A673 (cell line): Measurements from ENCODE around the gene AKTIP. TPM values are rescaled to one million over a fixed set of nuclear protein-coding genes. Genes with fewer than 3 reads are reported as not detected.

Experiments
- BruUV-seq: library from RNA; stranded (reverse); fragments of 400-500 nt; replicated peaks from 2 replicates; lab custom pipeline; 2021; lab: Mats Ljungman, UMichigan
- CTCF ChIA-PET: fragments of 300-600 bp; sonication (Branson Sonifier 250); formaldehyde crosslinking; loops from one replicate; lab custom pipeline; 2022; ENCODE audit warnings: antibody characterized with exemption; lab: Charles Lee
- POLR2A ChIA-PET: fragments of 300-600 bp; sonication (Branson Sonifier 250); formaldehyde crosslinking; loops from one replicate; lab custom pipeline; 2022; ENCODE audit warnings: antibody characterized with exemption; ENCODE audit not compliant: low non-redundant PET; lab: Charles Lee
- DNase-seq: peaks from one replicate; pipeline ENCODE4 v3.0.0-alpha.2; 2015; ENCODE audit warnings: low spot score
- H3K27ac ChIP-seq: fragments of 200-600 bp; sonication (generic); 2 replicates; pipeline ENCODE4 v1.5.1; 2016; ENCODE audit warnings: mixed run types, low read depth, mild to moderate bottlenecking, mixed read lengths, antibody characterized with exemption, low read length; ENCODE audit not compliant: poor library complexity, severe bottlenecking
- H3K27me3 ChIP-seq: fragments of 200-600 bp; sonication (generic); replicated peaks from 2 replicates; pipeline ENCODE4 v1.6.1; 2017; ENCODE audit warnings: mixed run types, low read depth, mild to moderate bottlenecking, mixed read lengths, antibody characterized with exemption, low read length; ENCODE audit not compliant: insufficient read depth, poor library complexity
- H3K36me3 ChIP-seq: fragments of 200-600 bp; sonication (generic); 2 replicates; pipeline ENCODE4 v1.6.1; 2016; ENCODE audit warnings: mixed run types, mild to moderate bottlenecking, mixed read lengths, antibody characterized with exemption, low read length; ENCODE audit not compliant: insufficient read depth, poor library complexity, severe bottlenecking
- H3K4me1 ChIP-seq: fragments of 200-600 bp; sonication (generic); 2 replicates; pipeline ENCODE4 v1.6.1; 2017; ENCODE audit warnings: mixed run types, mild to moderate bottlenecking, mixed read lengths, antibody characterized with exemption, low read length; ENCODE audit not compliant: insufficient read depth, poor library complexity, severe bottlenecking
- H3K4me3 ChIP-seq: fragments of 200-600 bp; sonication (generic); 2 replicates; pipeline ENCODE4 v1.5.1; 2016; ENCODE audit warnings: low read depth, mixed run types, mild to moderate bottlenecking, mixed read lengths, low read length; ENCODE audit not compliant: poor library complexity, severe bottlenecking
- H3K9me3 ChIP-seq: fragments of 200-600 bp; sonication (generic); 2 replicates; pipeline ENCODE4 v1.6.1; 2016; ENCODE audit warnings: mixed run types, low read depth, mild to moderate bottlenecking, mixed read lengths, antibody characterized with exemption, low read length; ENCODE audit not compliant: poor library complexity, severe bottlenecking
- EZH2 ChIP-seq: fragments of 200-600 bp; sonication (generic); IDR thresholded peaks from 2 replicates; pipeline ENCODE4 v1.6.1; 2017; ENCODE audit warnings: borderline replicate concordance, low read depth, mild to moderate bottlenecking, mixed read lengths, antibody characterized with exemption, low read length; ENCODE audit not compliant: poor library complexity, severe bottlenecking
- intact Hi-C: fragments of 100-400 bp; cut with micrococcal nuclease; formaldehyde crosslinking; loops from one replicate; pipeline ENCODE4 v1.10.0; 2022; ENCODE audit not compliant: unreplicated experiment
- total RNA-seq: library from RNA; stranded (reverse); gene quantifications from 2 replicates; pipeline ENCODE4 v1.2.3, GENCODE V29; 2021
- TF ChIP-seq, protein P1 (sequence below): fragments of 300-800, 200-600 bp; sonication (generic); conservative IDR thresholded peaks from 2 replicates; pipeline ENCODE4 v1.5.1; 2017; ENCODE audit warnings: low read depth, mild to moderate bottlenecking, antibody characterized with exemption, low read length, moderate library complexity, mixed read lengths

The AKTIP gene
- total RNA-seq, 1 experiment from 2014 or later, result 15.0 TPM

DNA sequence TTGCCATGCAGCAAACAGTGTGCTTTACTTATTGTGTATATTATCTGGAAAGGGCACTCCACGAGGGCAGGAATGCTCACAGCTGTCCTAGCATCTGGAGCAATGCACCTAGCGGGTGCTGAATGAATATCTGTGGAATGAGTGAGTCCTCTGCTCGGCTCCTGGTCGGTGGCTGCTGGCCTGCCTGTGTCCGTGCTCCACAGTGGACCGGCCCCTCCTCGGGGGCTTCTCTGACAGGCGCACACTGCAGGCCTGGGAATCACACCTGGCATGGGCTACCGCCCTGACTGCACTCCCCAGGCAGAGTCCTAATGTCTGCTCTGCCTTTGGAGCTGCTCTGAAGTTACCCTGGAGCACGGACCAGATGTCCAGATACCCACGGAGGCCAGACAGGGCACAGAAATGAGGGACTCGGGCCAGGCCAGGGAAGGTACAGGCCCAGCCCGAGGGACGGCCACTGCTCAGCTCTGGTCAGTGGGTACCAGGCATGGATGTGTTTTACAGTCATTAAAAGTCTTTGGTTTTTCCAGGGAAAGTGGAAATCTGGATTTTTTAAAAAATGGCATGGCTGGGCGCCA is 21.1 kb upstream of the AKTIP start:
- intact Hi-C loops, result no loop called here
- Histone ChIP-seq H3K27ac (no peak overlapping the region), H3K36me3 (no peaks in the 10 kb centered on the region), H3K4me3 (no peak overlapping the region), H3K9me3 (no peaks in the 10 kb centered on the region), H3K27me3 (no peaks in the 10 kb centered on the region), H3K4me1 (no peaks in the 10 kb centered on the region)
- no peak for DNase-seq
- ChIA-PET POLR2A (no interaction called here), CTCF (no interaction called here)
- BruUV-seq, result no TSS peak
- no peak for TF ChIP-seq EZH2
- TF ChIP-seq, protein P1, sequence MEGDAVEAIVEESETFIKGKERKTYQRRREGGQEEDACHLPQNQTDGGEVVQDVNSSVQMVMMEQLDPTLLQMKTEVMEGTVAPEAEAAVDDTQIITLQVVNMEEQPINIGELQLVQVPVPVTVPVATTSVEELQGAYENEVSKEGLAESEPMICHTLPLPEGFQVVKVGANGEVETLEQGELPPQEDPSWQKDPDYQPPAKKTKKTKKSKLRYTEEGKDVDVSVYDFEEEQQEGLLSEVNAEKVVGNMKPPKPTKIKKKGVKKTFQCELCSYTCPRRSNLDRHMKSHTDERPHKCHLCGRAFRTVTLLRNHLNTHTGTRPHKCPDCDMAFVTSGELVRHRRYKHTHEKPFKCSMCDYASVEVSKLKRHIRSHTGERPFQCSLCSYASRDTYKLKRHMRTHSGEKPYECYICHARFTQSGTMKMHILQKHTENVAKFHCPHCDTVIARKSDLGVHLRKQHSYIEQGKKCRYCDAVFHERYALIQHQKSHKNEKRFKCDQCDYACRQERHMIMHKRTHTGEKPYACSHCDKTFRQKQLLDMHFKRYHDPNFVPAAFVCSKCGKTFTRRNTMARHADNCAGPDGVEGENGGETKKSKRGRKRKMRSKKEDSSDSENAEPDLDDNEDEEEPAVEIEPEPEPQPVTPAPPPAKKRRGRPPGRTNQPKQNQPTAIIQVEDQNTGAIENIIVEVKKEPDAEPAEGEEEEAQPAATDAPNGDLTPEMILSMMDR, result no peak

DNA sequence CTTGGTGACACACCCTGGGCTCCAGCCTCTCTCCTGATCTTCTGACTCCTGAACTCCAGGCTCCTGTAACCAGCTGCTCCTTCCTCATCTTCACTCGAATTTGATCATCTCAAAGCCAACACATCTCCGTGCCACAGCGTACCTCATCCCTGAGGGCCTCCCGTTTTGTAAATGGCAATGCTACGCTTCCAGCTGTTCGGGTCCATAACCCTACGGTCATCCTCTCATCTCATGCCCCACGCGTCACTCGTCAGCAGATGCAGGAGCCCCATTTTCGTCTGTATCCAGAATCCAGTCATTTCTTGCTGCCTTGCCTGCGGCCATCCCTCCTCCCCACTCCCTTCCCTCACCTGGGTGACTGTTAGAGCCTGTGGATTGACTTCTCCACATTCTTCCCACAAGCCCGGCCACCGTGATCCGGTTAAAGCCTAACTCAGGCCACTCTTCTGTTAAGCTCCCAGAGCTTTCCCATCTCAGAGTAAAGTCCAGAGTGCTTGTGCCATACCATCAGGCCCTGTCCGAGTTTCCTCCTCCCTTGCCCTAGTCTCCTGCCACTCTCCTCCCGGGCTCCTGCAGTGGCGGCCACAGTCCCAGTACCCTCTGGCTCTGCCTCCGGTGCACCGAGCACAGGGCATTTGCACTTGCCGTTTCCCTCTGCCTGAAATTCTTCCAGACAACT is 20.3 kb upstream of the AKTIP start:
- CTCF ChIA-PET, result no interaction called here
- BruUV-seq, result no TSS peak
- intact Hi-C loops, result no loop called here

DNA sequence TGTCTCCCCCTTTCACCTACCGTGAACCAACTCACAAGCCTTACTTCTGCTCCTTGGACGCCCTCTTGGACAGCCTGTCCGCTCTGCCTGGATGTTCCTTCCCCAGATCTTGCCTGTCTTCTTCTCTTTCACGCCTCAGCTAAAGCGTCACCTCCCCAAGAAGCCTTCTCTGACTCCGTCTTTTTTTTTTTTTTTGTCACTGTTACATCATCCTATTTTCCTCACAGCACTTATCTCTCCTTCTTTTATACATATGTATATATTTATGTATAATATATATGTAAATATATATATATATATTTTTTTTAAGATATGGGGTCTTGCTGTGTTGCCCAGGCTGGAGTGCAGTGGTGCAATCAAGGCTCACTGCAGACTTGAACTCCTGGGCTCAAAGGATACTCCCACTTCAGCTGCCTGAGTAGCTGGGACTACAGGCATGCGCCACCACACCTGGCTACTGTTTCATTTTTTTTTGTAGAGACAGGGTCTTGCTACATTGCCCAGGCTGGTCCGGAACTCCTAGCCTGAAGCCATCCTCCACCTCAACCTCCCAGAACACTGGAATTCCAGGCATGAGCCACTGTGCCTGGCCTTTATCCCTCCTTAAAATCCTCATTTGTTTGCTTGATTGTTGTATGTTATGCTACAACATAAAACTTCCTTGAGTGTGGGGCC is 16.5 kb upstream of the AKTIP start:
- BruUV-seq, result no TSS peak
- TF ChIP-seq, protein P1, result no peak
- TF ChIP-seq EZH2, result no peak
- Histone ChIP-seq H3K27me3 (no peaks in the 10 kb centered on the region), H3K4me3 (no peak overlapping the region), H3K4me1 (no peaks in the 10 kb centered on the region), H3K27ac (no peak overlapping the region), H3K36me3 (no peaks in the 10 kb centered on the region), H3K9me3 (no peaks in the 10 kb centered on the region)
- DNase-seq, result no peak
- CTCF ChIA-PET, result no interaction called here
- POLR2A ChIA-PET, result no interaction called here
- intact Hi-C loops, result loop anchor here (10.0 kb wide), 1 partner anchor 165 kb away; no protein-coding TSS in a partner anchor

More for the DNA sequence above, 20.3 kb upstream of the AKTIP start:
- Histone ChIP-seq H3K4me1 (no peaks in the 10 kb centered on the region), H3K27ac (no peak overlapping the region), H3K9me3 (no peaks in the 10 kb centered on the region), H3K36me3 (no peaks in the 10 kb centered on the region), H3K27me3 (no peaks in the 10 kb centered on the region), H3K4me3 (no peak overlapping the region)
- POLR2A ChIA-PET, result no interaction called here
- no peak for DNase-seq
- TF ChIP-seq, protein P1, result no peak
- TF ChIP-seq EZH2, result no peak
